HG02763 (cell line): ENCODE measurements around the gene KLHL30.
"Not testable (repeated sequence)": the region's sequence is repeated elsewhere in the genome, so short reads cannot be mapped to it uniquely, and the experiment has no call there.

Experiments used
- ATAC-seq: cut with Tn5 transposase; IDR thresholded peaks from one replicate; pipeline ENCODE4 v1.9.1; 2021; ENCODE audit warnings: mild to moderate bottlenecking, moderate library complexity; ENCODE audit not compliant: unreplicated experiment

The KLHL30 gene

DNA sequence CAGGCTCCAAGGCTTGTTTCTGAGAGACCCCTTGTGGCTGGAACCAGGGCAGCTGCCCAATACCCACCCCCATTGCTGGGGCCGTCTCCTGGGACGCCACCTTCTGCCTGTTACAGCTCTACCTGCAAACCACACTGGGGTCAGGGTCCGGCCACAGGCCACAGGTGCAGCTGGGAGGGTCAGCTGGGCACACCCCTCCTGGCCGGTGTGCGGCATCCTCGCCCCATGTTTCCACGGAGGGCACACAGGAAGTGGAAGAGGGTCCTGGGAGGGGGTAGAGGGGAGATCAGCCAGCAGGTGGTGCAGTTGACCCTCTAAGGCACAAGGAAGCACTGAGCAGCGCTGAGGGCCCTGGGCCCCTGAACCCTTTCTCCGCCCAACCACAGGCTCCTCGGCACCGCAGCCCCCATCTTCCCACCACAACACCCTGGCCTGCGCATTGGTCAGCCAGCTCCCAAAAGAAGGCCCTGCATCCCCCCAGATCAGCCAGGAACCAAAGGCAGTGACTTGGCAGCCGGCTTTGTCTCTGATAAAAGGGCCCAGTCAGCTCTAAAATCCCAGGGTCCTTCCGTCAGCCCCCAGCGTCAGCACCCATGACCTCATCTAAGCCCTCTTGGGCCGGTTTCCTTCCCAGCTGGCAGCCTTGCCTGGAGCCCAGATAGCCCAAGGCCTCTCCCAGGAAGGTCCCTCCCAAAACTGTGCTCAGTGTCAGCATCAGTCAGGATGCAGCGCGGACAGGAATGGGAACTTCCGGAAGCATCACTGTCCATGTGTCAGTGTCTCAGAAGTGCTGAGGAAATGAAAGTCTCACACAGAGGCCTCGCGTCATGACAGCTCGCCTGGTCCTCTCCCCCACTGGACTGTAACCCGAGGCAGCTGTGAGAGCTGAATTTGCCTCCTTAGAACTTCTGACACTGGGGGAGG lies 22.0 kb downstream of the KLHL30 start:
- no peak for ATAC-seq

DNA sequence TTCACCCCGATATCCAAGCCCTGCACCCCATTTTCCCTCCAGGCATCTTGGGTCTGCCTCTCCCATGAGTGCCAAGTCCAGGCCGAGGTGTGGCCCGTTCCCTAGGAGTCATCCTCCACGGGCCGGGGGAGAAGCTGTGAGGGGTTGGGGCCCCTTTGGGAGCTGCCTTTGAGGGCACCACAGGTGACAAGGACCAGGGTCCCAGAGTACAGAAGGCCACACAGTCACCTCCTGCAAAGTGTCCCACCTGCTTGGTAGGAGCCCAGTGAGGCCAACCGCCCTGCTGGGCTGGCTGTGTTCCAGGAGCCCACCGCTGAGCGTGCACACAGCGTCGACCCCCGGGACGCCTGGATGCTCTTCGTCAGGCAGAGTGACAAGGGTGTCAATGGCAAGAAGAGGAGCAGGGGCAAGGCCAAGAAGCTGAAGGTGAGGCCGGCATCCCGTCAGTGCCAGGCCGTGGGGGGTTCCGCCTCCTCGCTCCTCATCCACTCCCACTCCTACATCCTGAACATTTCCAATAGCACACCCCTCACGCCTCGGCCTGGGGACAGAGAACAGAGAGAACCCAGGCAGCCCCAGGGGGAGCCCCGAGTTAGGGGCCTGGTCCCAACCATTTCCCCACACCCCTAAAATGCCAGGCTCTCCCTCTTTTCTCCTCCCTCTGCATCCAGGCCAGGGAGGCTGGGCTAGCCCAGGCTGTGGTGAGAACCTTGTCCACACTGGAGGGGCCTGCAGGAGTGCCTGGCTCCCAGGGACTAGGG lies 23.0 kb downstream of the KLHL30 start:
- no peak for ATAC-seq

DNA sequence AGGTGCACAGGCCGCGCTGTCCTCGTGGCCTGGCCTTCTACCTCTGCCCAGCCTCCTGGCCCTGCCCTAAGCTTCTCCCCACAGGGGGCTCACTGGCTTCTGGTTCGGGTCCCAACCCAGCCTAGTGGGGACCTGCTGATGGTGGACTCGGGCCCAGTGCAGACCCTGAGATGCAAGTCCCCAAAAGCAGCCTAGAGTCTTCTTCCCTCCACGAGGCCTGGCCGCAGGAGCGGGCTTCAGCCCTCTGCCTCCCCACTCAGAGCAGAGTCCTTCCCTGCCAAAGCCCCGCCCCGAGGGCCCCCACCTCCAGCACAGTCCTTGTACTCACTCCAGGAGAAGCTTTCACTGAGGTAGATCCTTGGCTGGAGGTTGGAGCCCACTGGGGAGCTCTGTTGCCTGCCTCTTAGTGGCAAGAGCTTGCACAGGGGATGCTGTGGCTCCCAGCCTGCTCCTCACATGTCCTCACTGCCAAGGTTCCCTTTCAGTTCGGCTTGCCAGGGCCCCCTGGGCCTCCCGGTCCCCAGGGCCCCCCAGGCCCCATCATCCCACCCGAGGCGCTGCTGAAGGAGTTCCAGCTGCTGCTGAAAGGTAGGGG lies 23.9 kb downstream of the KLHL30 start:
- ATAC-seq: no peak

DNA sequence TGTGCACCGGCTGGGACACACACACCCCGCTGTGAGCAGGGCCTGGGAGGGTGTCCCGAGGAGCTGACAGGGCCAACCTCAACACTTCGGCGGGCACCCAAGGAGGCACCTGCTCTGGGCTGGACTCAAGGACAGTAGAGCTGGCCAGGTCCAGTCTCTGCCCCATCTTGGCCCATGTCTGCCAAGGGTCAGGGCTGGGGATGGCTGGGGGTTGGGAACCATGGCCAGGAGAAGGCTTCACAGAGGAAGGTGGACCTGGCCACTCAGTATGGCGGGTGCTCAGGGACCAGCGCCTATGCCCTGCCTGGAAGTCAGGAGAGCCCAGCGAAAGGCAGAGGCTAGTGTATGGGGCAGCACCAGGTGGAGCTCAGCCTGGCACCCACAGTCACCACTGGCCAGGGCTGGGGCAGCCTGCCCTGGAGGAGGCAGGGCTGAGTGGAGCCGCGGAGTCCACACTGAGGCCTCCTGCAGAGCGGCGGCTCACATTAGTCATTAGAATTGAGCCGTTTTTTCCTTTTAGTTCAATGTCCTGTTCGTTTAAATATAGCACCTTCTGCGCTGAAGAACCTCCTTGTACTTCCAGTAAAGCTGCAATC lies 24.5 kb downstream of the KLHL30 start:
- ATAC-seq: no peak

DNA sequence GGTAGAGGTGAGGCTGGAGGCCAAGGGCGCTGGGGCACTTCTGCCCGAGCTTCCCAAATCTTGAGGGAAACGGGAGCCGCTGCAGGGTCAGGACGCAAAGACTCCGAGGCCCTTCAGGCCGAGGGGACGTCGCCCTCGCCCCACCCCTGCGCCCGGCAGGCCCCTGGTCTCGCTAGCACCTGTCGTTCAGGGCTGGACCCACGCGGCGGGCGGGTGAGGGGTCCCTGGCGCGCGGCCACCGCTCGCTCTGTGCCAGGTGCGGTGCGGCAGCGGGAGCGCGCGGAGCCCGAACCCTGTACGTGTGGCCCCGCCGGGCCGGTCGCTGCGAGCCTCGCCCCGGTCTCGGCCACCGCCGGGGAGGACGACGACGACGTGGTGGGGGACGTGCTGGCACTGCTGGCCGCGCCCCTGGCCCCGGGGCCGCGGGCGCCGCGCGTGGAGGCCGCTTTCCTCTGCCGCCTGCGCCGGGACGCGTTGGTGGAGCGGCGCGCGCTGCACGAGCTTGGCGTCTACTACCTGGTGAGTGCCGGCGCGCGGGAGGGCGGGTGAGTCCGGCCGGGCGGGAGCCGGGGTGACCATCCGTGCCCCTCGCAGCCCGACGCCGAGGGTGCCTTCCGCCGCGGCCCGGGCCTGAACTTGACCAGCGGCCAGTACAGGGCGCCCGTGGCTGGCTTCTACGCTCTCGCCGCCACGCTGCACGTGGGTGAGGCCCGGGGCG lies 25.2 kb downstream of the KLHL30 start:
- no peak for ATAC-seq

DNA sequence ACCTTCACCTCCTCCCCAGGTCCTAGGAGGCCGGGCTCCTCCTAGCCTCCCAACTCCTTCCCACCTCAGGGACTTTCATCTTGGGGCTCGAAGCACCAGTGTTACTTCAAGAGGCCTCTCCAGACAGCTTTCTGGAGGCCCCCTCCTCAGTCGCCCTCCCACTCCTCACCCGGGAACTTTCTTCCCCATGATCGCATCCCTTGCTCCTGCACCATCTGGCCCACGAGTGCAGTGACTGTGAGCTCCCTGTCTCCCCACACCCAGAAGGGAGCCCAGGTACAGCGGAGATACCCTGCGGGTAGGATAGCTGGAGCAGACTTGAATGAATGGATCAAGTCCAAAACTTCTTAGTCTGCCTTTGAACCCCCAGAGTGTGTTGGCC lies 26.4 kb downstream of the KLHL30 start:
- no peak for ATAC-seq

DNA sequence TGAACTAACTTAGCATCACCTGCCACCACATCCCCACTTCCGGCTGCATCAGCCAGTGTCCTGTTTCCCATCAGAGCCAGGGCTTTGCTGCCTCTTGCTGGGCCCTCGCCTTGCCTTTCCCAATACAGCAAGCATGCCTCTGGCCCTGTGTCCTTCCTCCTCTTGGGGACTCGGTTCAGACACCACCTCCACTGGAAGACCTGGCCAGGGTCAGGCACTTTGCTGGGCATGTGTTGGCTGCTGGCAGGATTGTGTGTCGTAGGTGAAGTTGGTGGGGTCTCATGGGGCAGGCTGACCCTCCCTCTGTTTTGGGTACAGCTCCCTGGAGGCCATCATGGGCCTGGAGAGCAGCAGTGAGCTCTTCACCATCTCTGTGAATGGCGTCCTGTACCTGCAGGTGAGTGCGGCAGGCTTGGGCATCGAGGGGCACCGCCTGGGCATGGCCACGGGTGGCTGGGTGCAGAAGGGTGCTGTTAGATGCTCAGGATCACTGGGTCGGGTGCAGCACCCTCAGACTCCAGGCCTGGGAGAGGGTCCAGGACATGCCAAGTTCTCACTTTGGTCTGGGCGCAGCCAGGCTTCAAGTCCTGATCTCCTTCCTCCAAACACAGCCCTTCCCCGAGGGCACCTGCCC lies 26.9 kb downstream of the KLHL30 start:
- ATAC-seq: no peak

DNA sequence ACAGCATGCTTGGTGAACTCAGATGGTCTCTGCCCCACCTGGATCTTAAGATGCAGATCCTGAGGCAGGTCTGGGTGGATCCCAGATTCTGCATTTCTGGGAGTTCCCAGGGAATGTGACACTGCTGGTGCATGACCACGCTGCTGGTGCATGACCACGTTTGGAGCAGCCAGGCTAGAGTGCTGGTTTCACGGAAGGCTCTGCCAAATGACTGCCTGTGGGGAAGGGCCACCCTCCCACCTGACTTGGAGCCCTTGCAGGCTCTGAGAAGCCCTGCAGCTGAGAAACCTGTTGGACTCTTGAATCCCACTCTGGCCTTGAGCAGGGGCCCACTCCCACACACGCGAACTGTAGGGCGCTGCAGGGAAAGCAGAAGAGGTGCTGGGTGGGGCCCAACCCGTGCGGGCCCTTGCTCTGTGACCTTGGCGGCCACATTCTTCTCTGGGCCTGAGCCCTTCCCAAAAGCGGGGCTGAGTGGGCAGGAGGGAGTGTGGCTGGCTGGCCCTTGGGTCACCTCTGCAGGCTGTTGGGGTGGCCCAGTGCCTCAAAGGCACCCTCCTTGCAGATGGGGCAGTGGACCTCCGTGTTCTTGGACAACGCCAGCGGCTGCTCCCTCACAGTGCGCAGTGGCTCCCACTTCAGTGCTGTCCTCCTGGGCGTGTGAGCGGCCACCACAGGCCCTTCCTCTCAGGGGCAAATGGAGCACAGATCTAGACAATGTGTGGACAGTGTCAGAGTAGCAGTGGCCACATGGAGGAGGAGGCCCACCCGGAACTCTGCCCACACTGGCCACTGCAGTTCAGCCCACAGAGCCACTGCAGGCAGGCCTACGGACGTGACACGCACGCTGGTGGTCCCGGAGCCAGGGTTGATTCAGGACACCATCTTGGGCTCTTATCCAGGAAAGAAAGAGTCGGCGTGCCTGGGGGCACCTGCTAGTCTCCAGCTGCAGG lies 28.2 kb downstream of the KLHL30 start:
- ATAC-seq: no peak

DNA sequence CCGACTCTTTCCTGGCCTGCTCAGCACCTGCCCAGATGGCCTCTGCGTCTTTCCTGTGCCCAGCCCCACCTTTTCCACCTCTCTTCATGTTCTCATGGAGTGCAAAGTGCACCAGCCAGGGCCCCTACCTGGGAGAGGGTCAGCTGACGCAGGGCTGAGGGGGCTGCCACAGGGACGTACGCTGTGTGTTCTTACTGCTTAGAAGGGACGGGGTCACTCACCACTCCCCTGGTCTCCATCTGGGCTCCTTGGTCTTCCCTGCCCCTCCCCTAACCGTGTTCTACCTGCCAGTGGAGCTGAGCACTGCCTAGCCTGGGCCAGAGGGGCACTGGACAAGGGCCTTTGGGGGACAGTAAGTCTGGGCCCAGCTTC lies 28.9 kb downstream of the KLHL30 start:
- ATAC-seq: no peak

DNA sequence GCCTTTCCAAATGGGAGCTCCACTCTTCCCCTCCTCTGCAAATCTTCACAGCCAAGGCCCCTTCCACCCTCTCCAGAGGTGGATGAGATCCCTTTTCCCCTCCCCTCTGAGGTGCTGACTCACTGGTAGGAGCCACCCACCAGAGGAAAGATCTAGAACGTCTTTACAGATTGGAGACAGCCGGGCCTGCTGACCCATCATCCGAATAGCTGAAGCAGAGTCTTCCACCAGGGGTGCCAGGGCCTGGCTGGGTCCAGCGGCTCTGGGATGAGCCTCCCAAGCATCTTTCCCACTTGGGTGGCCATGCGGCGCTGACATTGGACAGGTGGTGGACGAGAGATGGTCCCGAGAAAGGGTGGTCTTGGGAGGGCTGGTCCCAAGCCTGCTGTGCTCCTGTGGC lies 29.3 kb downstream of the KLHL30 start:
- ATAC-seq: no peak

DNA sequence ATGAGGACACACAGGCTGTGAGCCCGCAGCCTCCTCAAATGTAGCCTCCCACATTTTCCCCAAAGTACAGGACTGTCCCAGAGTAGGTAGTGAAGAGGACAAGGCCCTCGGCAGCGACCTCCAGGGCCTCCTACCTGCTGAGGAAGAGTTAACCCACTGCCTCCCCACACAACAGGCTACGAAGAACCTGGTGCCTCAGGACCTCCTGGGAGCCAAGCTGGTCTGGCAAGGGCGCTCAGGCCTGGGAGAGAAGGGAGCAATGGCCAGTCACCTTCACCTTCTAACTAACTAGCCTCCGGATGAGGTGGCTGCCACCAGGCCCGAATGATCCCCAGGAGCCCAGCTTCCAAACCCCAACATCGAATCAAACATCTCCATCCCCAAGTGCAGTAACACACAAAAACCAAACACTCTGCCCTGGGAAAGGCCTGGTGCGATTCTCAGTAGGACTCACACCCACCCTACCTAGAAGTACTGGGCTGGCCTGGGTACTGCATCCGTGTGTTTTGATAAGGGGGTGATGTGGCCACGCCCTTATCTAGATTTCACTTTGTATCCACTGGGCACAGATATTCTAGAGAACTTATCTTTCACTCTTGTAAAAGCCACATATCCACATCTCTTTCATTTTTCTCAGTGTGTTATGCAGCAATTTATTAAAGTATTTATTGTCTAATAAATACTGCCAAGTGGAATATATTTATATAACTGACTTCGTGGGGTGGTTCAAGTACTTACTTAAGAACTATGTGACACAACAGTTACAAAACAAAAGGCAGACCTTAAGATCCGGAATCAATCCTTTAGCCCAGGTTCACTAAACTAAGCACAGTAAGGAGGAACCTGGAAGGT lies 30.0 kb downstream of the KLHL30 start:
- no peak for ATAC-seq

DNA sequence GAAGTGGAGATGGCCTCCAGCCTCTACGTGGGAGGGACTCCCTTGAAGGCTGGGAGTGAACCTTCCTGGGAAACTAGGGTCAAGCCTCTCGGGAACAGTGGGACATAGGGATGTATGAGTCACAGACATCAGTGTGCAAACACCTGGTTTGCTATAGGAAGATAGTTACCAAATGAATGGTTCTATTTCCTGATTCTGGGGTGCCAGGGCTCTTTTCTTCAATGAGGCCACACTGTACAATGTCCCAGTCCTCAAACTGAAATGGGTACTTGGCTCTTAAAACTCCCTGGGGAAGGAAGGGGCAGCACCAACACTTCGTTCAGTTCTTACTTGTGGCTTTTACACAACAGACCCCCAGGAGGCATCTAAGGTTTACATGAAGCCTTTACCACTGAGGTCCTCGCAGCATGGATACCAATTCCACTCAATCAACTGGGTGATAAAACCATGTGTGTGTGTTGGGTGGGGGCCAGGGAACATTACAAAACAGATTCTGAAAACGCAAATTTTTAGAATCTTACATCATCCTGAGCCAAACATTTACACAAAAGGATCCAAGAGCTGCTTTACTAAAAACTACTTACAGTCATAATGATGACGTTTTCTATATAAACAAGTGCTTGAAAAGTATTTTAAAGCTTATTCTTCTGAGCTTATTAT lies 30.7 kb downstream of the KLHL30 start:
- no peak for ATAC-seq

DNA sequence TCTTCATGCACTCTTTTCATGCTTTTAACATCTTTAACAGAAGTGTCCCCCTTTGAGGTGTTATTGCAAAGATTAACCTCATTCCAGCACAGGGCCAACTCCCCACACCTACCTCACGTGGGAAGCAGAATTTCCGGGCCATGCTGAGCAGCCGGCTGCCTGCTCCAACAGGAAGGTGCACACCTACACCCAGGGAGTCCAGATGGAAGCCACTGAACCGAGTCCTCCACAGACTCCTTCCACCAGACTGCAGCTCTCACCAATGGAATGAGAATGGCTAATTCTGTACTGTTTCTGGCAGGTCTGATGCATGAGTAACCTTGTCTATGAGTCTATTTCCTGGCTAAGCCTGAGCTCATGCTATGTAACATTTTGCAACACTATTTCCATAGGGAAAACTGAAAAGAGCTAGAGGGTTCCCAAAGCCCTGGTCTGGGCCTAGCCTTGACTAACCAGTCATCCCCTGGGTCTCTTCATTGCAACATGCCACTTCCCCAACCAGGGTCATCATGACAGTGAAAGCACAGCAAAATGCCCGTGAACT lies 31.3 kb downstream of the KLHL30 start:
- no peak for ATAC-seq

DNA sequence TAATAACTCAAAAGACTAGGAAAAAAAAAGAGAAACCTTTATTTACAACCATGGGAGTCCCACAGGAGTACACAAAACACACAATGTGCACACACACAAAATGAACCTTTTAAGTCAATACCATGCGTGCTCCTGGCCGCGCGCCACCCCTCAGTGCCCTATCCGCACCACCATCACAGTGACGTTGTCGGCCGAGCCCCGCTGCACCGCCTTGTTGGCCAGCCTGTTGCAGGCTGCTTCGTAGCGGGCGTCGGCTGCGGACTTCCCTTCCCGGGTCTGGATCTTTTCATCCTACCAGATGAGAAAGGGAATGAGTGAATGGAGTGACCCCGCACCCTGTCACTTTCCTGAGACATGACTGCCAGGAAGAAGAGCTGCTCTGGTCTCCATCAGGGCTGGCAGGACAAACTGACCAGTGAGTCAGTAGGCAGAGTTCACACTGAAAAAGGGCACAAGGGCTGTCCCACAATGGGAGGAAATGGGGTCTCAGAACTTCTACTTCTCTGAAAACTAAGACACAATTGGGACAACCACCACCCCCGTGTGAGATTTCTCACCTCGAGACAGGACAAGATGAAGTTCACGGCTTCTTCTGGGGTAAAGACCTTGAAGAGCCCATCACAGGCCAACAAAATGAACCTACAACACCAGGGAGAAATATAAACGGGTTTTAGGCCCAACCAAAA lies 32.1 kb downstream of the KLHL30 start:
- ATAC-seq: no peak

DNA sequence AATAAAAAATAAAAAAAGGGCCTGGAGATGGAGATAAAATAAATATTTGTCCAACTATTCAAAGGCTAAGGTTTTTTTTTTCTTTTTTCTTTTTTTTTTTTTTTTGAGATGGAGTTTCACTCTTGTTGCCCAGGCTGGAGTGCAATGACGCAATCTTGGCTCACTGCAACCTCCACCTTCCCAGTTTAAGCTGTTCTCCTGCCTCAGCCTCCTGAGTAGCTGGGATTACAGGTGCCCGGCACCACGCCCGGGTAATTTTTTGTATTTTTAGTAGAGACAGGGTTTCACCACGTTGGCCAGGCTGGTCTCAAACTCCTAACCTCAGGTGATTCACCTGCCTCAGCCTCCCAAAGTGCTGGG lies 32.6 kb downstream of the KLHL30 start:
- not testable (repeated sequence) for ATAC-seq

DNA sequence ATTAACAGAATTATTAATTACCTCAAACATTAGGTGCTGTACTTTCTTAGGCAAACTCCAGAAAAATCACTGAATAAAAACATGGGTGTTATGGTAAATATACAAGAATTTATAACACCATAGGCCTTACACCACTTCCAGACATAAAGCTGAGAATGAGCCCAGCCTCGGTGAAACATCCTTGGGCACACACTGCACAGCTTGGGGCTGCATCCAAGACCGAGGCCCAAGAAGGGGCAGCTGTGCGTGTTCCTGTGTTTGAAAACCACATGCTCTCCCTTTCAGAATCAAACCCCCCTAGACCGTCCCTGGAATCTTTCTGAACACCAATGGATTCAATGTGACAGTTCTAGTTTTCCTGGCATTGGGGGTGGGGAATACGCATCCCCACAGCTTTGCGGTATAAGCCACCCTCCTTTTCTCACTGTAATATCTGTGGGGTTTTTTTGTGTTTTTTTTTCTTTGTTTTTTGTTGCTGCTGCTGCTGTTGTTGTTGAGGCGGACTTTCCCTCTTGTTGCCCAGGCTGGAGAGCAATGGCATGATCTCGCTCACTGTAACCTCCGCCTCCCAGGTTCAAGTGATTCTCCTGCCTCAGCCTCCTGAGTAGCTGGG lies 33.2 kb downstream of the KLHL30 start:
- ATAC-seq: no peak

DNA sequence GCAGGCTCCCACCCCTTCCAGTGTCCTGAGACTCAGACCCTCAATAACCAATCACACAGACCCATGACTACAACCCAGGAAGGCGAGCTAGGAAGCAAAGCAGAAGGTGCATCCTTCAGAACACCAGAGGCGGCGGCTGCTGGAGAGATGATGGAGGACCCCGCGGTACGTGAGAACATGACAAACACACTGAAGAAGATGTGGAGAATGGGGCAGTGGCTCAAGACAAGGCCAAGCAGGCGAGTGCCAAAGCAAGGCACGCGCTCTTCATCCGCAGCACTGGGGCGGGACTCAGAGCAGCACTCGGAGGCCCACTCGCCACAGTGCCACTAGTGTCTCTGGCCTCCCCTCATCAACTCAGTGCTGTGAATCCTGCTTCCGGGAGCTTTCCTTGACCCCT lies 34.0 kb downstream of the KLHL30 start:
- ATAC-seq: no peak
